RWPE2 (cell line): ENCODE data around the gene KPTN.

Source experiments
- ATAC-seq: fragments of 200-7000 bp; cut with Tn5 transposase; 3 replicates; pipeline ENCODE4 v1.9.1; 2021; ENCODE audit warnings: low read depth
- DNase-seq: peaks from one replicate; pipeline ENCODE4 v3.0.0-alpha.2; 2020; ENCODE audit warnings: low spot score
- H3K27ac ChIP-seq: fragments of 450-650 bp; 2 replicates; pipeline ENCODE4 v1.5.1; 2017; ENCODE audit warnings: mild to moderate bottlenecking; ENCODE audit not compliant: poor library complexity, severe bottlenecking
- H3K27me3 ChIP-seq: fragments of 250-450 bp; sonication (Bioruptor Pico); 2 replicates; pipeline ENCODE4 v1.5.1; 2021; ENCODE audit warnings: mild to moderate bottlenecking, moderate library complexity; ENCODE audit not compliant: insufficient read depth, poor library complexity, severe bottlenecking
- H3K36me3 ChIP-seq: fragments of 250-450 bp; sonication (Bioruptor Pico); 2 replicates; pipeline ENCODE4 v1.5.1; 2020; ENCODE audit warnings: low read depth, mild to moderate bottlenecking, moderate library complexity
- H3K4me1 ChIP-seq: fragments of 250-450 bp; sonication (Bioruptor Pico); 2 replicates; pipeline ENCODE4 v1.5.1; 2021; ENCODE audit warnings: mild to moderate bottlenecking, moderate library complexity; ENCODE audit not compliant: insufficient read depth, poor library complexity, severe bottlenecking
- H3K4me3 ChIP-seq: fragments of 250-450 bp; sonication (Bioruptor Pico); 2 replicates; pipeline ENCODE4 v1.5.1; 2021; ENCODE audit warnings: mild to moderate bottlenecking, moderate library complexity; ENCODE audit not compliant: severe bottlenecking
- H3K9me3 ChIP-seq: fragments of 250-450 bp; sonication (Bioruptor Pico); 2 replicates; pipeline ENCODE4 v1.5.1; 2021; ENCODE audit warnings: mild to moderate bottlenecking, moderate library complexity; ENCODE audit not compliant: severe bottlenecking
- TF ChIP-seq, protein P1 (sequence below): fragments of 450-650 bp; IDR thresholded peaks from one replicate; pipeline ENCODE4 v1.5.1; 2017; ENCODE audit warnings: mild to moderate bottlenecking, moderate library complexity; ENCODE audit not compliant: poor library complexity, severe bottlenecking

Gene KPTN

DNA sequence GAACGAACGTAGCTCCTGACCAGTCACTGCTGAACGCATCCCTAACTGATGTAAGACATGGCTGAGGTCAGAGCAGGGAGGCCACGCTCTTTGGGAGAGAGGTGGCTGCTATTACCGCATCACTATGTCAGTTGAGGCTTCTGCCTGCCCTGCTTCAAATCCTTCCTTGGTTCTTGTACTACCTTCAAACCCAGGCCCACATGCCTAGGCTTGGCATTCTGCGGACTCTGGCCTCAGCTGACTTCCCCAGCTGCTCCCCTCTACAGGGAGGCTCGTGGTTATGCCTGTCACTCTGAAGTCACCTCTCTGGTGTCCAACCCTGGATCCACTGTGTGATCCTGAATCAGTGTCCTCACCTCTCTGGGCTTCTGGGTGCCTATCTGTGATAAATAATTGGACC is 49.9 kb downstream of the KPTN start:
- no peak overlapping the region for H3K27ac ChIP-seq
- no peaks in the 10 kb centered on the region for H3K4me1 ChIP-seq
- H3K27me3 ChIP-seq: no peaks in the 10 kb centered on the region
- H3K9me3 ChIP-seq: no peaks in the 10 kb centered on the region
- H3K36me3 ChIP-seq: no peaks in the 10 kb centered on the region
- TF ChIP-seq, protein P1, sequence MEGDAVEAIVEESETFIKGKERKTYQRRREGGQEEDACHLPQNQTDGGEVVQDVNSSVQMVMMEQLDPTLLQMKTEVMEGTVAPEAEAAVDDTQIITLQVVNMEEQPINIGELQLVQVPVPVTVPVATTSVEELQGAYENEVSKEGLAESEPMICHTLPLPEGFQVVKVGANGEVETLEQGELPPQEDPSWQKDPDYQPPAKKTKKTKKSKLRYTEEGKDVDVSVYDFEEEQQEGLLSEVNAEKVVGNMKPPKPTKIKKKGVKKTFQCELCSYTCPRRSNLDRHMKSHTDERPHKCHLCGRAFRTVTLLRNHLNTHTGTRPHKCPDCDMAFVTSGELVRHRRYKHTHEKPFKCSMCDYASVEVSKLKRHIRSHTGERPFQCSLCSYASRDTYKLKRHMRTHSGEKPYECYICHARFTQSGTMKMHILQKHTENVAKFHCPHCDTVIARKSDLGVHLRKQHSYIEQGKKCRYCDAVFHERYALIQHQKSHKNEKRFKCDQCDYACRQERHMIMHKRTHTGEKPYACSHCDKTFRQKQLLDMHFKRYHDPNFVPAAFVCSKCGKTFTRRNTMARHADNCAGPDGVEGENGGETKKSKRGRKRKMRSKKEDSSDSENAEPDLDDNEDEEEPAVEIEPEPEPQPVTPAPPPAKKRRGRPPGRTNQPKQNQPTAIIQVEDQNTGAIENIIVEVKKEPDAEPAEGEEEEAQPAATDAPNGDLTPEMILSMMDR: no peak
- DNase-seq: no peak
- no peak for ATAC-seq
- no peak overlapping the region for H3K4me3 ChIP-seq

DNA sequence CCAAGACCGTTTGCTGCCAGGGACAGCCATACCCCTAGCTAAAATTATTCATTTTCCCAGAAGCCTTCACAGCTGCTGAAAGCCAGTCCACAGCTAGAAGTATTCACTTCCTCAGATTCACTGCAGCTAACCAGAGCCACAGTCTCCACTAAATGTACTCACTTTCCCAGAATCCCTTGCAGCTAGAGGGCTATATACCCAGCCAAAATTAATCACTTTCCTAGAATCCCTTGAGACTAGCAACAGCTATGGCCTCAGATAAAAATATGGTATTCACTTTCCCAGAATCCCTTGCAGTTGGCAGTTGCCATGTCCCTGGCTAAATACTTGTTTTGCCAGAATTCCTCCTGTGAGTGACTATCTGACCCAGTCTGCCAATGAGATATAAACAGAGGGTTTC is 50.9 kb downstream of the KPTN start:
- ATAC-seq (no peak), DNase-seq (no peak)
- TF ChIP-seq, protein P1: no peak
- no peaks in the 10 kb centered on the region for H3K36me3 ChIP-seq
- H3K27me3 ChIP-seq: no peaks in the 10 kb centered on the region
- H3K4me1 ChIP-seq: no peaks in the 10 kb centered on the region
- no peak overlapping the region for H3K4me3 ChIP-seq
- H3K27ac ChIP-seq: no peak overlapping the region
- H3K9me3 ChIP-seq: no peaks in the 10 kb centered on the region

DNA sequence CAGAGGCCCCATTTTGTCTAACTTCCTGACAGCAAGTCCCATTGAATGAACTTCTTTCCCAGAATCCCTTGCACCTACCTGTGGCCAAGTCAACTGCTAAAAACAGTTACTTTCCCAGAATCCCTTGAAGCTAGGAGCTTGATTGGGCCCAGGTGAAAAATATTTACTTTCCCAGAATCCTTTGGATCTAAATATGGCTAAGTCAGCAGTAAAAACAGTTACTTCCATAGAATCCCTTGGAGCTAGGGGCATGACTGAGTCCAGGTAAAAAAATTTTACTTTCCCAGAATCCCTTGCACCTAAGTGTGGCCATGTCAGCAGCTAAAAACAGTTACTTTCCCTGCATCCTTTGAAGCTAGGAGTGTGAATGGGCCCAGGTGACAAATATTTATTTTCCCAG is 51.5 kb downstream of the KPTN start:
- no peak for ATAC-seq
- DNase-seq: no peak
- no peaks in the 10 kb centered on the region for H3K36me3 ChIP-seq
- no peaks in the 10 kb centered on the region for H3K27me3 ChIP-seq
- H3K9me3 ChIP-seq: no peaks in the 10 kb centered on the region
- no peaks in the 10 kb centered on the region for H3K4me1 ChIP-seq
- H3K4me3 ChIP-seq: no peak overlapping the region
- no peak overlapping the region for H3K27ac ChIP-seq
- TF ChIP-seq, protein P1: no peak

DNA sequence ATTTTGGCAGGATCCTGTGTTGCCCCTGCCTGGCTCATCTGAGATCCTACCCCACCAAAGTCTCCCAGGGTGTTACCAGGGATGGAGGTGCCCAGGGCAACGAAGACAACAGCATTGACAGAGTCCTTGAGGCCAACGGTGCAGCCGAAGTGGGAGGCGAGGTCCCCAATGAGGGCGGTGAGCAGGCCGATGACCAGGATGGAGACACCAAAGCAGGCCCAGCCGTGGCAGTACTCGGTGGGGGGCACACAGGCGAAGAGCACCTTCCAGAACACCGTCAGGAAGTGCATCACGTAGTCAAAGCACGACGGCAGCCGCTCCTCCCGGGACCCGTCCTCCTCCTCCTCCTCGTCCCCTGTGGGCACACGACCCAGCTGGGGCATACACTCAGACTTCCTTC is 51.9 kb downstream of the KPTN start:
- no peak overlapping the region for H3K27ac ChIP-seq
- H3K4me3 ChIP-seq: no peak overlapping the region
- DNase-seq (no peak), ATAC-seq (no peak)
- no peaks in the 10 kb centered on the region for H3K27me3 ChIP-seq
- no peaks in the 10 kb centered on the region for H3K9me3 ChIP-seq
- H3K4me1 ChIP-seq: no peaks in the 10 kb centered on the region
- H3K36me3 ChIP-seq: no peaks in the 10 kb centered on the region
- TF ChIP-seq, protein P1: no peak

DNA sequence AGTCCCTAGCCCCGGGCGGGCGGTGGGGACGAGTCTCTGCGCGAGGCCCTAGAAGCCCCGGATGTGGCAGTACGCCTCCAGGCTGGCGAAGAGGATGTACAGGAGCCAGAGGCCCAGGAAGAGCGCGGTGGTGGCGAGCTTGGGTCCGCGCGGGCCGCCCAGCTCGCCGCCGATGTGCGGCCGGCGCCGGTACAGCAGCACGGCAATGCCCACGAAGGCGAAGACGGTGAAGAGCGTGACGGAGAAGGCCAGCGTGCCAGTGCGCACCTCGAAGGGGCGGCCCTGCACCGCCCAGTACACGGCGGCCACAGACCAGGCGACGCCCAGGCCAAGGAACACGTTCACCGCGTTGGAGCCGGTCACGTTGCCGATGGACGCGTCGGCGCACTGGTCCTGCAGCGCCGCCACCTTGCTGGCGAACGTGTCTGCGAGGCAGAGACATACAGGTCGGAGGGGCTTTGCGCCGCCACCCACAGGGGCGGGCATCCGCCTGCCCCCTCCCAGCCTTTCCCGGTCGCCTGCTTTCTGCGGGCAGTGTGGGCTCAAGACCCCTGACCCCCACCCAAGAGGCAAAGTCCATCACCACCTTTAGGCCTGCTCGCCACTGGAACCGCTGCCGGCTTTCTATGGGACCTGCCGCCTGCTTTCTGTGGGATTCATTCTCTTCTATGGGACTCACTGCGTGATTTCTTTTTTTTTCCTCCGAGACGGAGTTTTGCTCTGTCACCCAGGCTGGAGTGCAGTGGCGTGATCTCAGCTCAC is 53.8 kb downstream of the KPTN start:
- no peaks in the 10 kb centered on the region for H3K27me3 ChIP-seq
- H3K9me3 ChIP-seq: no peaks in the 10 kb centered on the region
- no peaks in the 10 kb centered on the region for H3K36me3 ChIP-seq
- ATAC-seq: no peak
- no peak for DNase-seq
- no peak overlapping the region for H3K4me3 ChIP-seq
- no peak overlapping the region for H3K27ac ChIP-seq
- TF ChIP-seq, protein P1: no peak
- H3K4me1 ChIP-seq: no peaks in the 10 kb centered on the region
